DOHH2 (cell line): ENCODE measurements around the gene SCLY.

Experiments used
- H3F3A ChIP-seq: fragments of 200-600 bp; sonication (generic), shearing (Covaris generic); 2 replicates; pipeline ENCODE4 v1.6.0; 2016; ENCODE audit warnings: antibody characterized with exemption, mild to moderate bottlenecking; ENCODE audit not compliant: control insufficient read depth, insufficient read depth
- H3K27ac ChIP-seq: fragments of 200-600 bp; sonication (generic); 2 replicates; pipeline ENCODE4 v1.5.1; 2014; ENCODE audit warnings: low read depth, mild to moderate bottlenecking, low read length, moderate library complexity
- H3K27me3 ChIP-seq: fragments of 200-600 bp; sonication (generic); 2 replicates; pipeline ENCODE4 v1.6.1; 2014; ENCODE audit warnings: mild to moderate bottlenecking, low read length, mixed read lengths; ENCODE audit not compliant: control insufficient read depth
- H3K36me3 ChIP-seq: fragments of 200-600 bp; sonication (generic); 2 replicates; pipeline ENCODE4 v1.6.1; 2014; ENCODE audit warnings: mild to moderate bottlenecking, low read length, moderate library complexity, mixed read lengths; ENCODE audit not compliant: control insufficient read depth
- H3K4me1 ChIP-seq: fragments of 200-600 bp; sonication (generic); 2 replicates; pipeline ENCODE4 v1.6.1; 2014; ENCODE audit warnings: mild to moderate bottlenecking, low read length, mixed read lengths; ENCODE audit not compliant: control insufficient read depth
- H3K4me2 ChIP-seq: fragments of 200-600 bp; sonication (generic); 2 replicates; pipeline ENCODE4 v1.6.0; 2014; ENCODE audit warnings: mild to moderate bottlenecking, low read length, moderate library complexity
- H3K4me3 ChIP-seq: fragments of 200-600 bp; sonication (generic); 2 replicates; pipeline ENCODE4 v1.5.1; 2014; ENCODE audit warnings: mild to moderate bottlenecking, low read length, mixed read lengths
- H3K79me2 ChIP-seq: fragments of 200-600 bp; sonication (generic); 2 replicates; pipeline ENCODE4 v1.6.1; 2014; ENCODE audit warnings: mild to moderate bottlenecking, low read length, mixed read lengths; ENCODE audit not compliant: control insufficient read depth
- H3K9me2 ChIP-seq: fragments of 200-600 bp; sonication (generic); replicated peaks from 2 replicates; pipeline ENCODE4 v1.6.1; 2014; ENCODE audit warnings: mild to moderate bottlenecking, low read length, mixed read lengths; ENCODE audit not compliant: control insufficient read depth
- H3K9me3 ChIP-seq: fragments of 200-600 bp; sonication (generic); 2 replicates; pipeline ENCODE4 v1.6.1; 2014; ENCODE audit warnings: antibody characterized with exemption, low read length, mixed read lengths; ENCODE audit not compliant: control insufficient read depth, insufficient read depth
- H4K20me1 ChIP-seq: fragments of 200-600 bp; sonication (generic); 2 replicates; pipeline ENCODE4 v1.6.0; 2014; ENCODE audit warnings: low read depth, mild to moderate bottlenecking, antibody characterized with exemption, low read length, moderate library complexity; ENCODE audit not compliant: control insufficient read depth, insufficient read depth
- EZH2phosphoT487 ChIP-seq: fragments of 200-600 bp; sonication (generic); IDR thresholded peaks from 2 replicates; pipeline ENCODE4 v1.6.1; 2017; ENCODE audit warnings: borderline replicate concordance, mild to moderate bottlenecking, antibody characterized with exemption, low read length, moderate library complexity, mixed read lengths
- TF ChIP-seq, protein P1 (sequence below): fragments of 200-600 bp; sonication (generic); IDR thresholded peaks from one replicate; pipeline ENCODE4 v1.5.1; 2014; ENCODE audit warnings: antibody characterized with exemption, mild to moderate bottlenecking, low read depth, low read length; ENCODE audit not compliant: poor library complexity, severe bottlenecking

Gene SCLY, protein sequence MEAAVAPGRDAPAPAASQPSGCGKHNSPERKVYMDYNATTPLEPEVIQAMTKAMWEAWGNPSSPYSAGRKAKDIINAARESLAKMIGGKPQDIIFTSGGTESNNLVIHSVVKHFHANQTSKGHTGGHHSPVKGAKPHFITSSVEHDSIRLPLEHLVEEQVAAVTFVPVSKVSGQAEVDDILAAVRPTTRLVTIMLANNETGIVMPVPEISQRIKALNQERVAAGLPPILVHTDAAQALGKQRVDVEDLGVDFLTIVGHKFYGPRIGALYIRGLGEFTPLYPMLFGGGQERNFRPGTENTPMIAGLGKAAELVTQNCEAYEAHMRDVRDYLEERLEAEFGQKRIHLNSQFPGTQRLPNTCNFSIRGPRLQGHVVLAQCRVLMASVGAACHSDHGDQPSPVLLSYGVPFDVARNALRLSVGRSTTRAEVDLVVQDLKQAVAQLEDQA

DNA sequence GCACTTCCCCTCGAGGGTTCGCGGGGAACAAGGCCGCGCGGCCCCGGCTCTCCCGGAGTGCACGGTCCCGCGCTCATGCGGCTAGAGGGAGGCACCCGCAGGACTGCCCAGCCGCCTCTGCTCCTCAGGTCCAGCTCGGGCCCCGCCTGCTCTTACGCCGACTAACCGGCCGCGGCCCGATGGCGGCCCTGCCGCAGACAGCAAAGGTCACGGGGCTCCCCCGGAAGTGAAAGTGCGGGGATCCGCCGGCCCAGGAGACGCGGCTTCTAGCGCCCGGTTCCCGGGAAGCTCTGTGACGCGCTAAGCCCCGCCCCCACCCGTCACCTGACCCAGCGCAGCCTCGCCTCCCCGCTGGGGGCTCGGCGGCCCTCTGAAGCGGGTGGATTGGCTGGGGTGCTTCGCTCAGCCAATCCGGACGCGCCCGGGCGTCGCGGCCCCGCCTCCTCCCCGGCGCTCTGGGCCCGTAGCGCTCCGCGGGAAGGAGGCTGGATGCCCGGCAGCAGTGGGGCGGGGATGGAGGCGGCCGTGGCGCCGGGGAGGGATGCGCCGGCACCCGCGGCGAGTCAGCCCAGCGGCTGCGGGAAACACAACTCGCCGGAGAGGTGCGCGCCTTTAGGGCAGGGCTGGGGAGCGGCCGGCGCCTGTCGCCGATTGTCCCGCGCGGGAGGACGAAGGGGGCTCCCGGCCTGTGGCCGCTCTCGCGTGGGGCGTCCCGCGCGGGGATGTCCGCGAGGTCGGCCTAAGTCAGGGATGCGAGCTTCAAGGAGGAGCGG, at the start of gene SCLY:
Gene SCLY, plus strand, starts transcription at position 460 of the 773 bp plus-strand sequence. Its CDS starts 54 bp downstream, at position 514.
- TF ChIP-seq, protein P1, sequence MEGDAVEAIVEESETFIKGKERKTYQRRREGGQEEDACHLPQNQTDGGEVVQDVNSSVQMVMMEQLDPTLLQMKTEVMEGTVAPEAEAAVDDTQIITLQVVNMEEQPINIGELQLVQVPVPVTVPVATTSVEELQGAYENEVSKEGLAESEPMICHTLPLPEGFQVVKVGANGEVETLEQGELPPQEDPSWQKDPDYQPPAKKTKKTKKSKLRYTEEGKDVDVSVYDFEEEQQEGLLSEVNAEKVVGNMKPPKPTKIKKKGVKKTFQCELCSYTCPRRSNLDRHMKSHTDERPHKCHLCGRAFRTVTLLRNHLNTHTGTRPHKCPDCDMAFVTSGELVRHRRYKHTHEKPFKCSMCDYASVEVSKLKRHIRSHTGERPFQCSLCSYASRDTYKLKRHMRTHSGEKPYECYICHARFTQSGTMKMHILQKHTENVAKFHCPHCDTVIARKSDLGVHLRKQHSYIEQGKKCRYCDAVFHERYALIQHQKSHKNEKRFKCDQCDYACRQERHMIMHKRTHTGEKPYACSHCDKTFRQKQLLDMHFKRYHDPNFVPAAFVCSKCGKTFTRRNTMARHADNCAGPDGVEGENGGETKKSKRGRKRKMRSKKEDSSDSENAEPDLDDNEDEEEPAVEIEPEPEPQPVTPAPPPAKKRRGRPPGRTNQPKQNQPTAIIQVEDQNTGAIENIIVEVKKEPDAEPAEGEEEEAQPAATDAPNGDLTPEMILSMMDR: no peak
- TF ChIP-seq EZH2phosphoT487: no peak

GRCh38 chr2:238013806-238014205, 47.0 kb upstream of the SCLY start:
- Histone ChIP-seq H3K4me3 (no peak overlapping the region), H3F3A (no peaks in the 10 kb centered on the region), H3K79me2 (no peaks in the 10 kb centered on the region), H3K9me3 (no peaks in the 10 kb centered on the region), H3K36me3 (no peaks in the 10 kb centered on the region), H4K20me1 (peaks cover 3% of the 10 kb centered on the region; the same call in 1 of the 2 replicates), H3K27ac (no peak overlapping the region), H3K4me1 (peaks cover 4% of the 10 kb centered on the region; the same call in 1 of the 2 replicates), H3K27me3 (no peaks in the 10 kb centered on the region), H3K9me2 (no peaks in the 10 kb centered on the region), H3K4me2 (no peak overlapping the region)
- TF ChIP-seq EZH2phosphoT487: no peak
- TF ChIP-seq, protein P1: no peak

More for the DNA sequence above, at the start of gene SCLY:
- Histone ChIP-seq H3K4me2 (peak within 1 kb of the TSS; percentile 90), H3K4me3 (peak within 1 kb of the TSS; percentile 89), H4K20me1 (no peaks in the 10 kb centered on the region), H3F3A (peaks cover 2% of the 10 kb centered on the region; the same call in 1 of the 2 replicates), H3K36me3 (peaks cover 19% of the 10 kb centered on the region), H3K9me2 (no peaks in the 10 kb centered on the region), H3K9me3 (no peaks in the 10 kb centered on the region), H3K79me2 (peaks cover 44% of the 10 kb centered on the region), H3K4me1 (peaks cover 24% of the 10 kb centered on the region), H3K27me3 (no peaks in the 10 kb centered on the region), H3K27ac (peak within 1 kb of the TSS; percentile 58)

DNA sequence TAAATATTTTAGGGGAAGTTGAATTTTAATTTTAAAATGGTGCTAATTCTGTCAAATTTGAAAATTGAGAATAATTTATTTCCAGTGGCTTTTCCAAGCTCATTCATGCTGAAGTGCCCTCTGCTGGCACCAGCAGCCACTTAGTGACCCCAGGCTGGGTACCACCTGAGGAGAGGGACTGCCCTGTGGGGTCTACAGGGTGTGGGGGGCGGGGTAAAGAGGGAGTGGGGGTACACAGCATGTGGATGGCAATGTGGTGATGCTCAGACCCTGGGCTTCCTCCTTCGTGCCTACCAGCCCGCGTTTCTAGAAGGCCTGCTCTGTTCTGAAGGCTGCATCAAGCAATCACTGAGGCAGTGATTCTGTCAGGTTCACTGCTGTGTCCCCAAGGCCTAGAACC, 45.1 kb upstream of the SCLY start:
- H3K27me3 ChIP-seq: no peaks in the 10 kb centered on the region
- no peak overlapping the region for H3K27ac ChIP-seq
- H3K79me2 ChIP-seq: no peaks in the 10 kb centered on the region
- H4K20me1 ChIP-seq: peaks cover 3% of the 10 kb centered on the region; the same call in 1 of the 2 replicates
- H3K4me3 ChIP-seq: no peak overlapping the region
- no peaks in the 10 kb centered on the region for H3K4me1 ChIP-seq
- H3F3A ChIP-seq: no peaks in the 10 kb centered on the region
- H3K36me3 ChIP-seq: no peaks in the 10 kb centered on the region
- no peak overlapping the region for H3K4me2 ChIP-seq
- TF ChIP-seq EZH2phosphoT487: no peak
- TF ChIP-seq, protein P1: peak; percentile 51
- no peaks in the 10 kb centered on the region for H3K9me3 ChIP-seq
- H3K9me2 ChIP-seq: no peaks in the 10 kb centered on the region
